H1 (cell line): ENCODE data around the gene ASTN2. TPM values are rescaled to one million over a fixed set of nuclear protein-coding genes. Genes with fewer than 3 reads are reported as not detected.

ENCODE experiments used
- BRCA1 ChIP-seq: IDR thresholded peaks from 2 replicates; pipeline ENCODE4 v1.6.1; 2012; ENCODE audit warnings: low read depth, low read length, improper control_type of control experiment
- CBX5 ChIP-seq: fragments of 300-800, 300-1000 bp; sonication (generic); IDR thresholded peaks from 2 replicates; pipeline ENCODE4 v1.7.1; 2016; ENCODE audit warnings: antibody characterized with exemption, low read length, low read depth
- CHD2 ChIP-seq: IDR thresholded peaks from 2 replicates; pipeline ENCODE4 v1.6.1; 2012; ENCODE audit warnings: low read length, improper control_type of control experiment
- EP300 ChIP-seq, 2 experiments: IDR thresholded peaks; 1 replicate in 1 of 2; 2 replicates in 1 of 2; pipeline ENCODE4 v1.6.1; 2011 to 2012; ENCODE audit warnings: low read depth in 2 of 2, low read length in 2 of 2, mild to moderate bottlenecking in 2 of 2, borderline replicate concordance in 1 of 2, inconsistent platforms in 1 of 2, moderate library complexity in 1 of 2
- NRF1 ChIP-seq: IDR thresholded peaks from 2 replicates; pipeline ENCODE4 v1.6.1; 2011; ENCODE audit warnings: mild to moderate bottlenecking, low read depth, low read length, improper control_type of control experiment
- POLR2A ChIP-seq, 2 experiments: IDR thresholded peaks; 1 replicate in 1 of 2; 2 replicates in 1 of 2; pipeline ENCODE4 v1.6.1; 2011; ENCODE audit warnings: low read depth in 2 of 2, low read length in 2 of 2, mild to moderate bottlenecking in 2 of 2; ENCODE audit errors: control extremely low read depth in 1 of 2
- TCF12 ChIP-seq: IDR thresholded peaks from 2 replicates; pipeline ENCODE4 v1.6.1; 2011; ENCODE audit warnings: low read depth, mild to moderate bottlenecking, low read length
- polyA plus RNA-seq, 7 experiments: library from polyadenylated mRNA; depleted of rRNA in 3 of 7; stranded (reverse) in 5 of 7; unstranded in 2 of 7; fragments of >200 nt in 5 of 7; fragments of 200-250 nt in 2 of 7; gene quantifications; 1 replicate in 5 of 7; 2 replicates in 1 of 7; 4 replicates in 1 of 7; pipeline versions ENCODE4 v1.2.1 to v1.2.3, GENCODE V29; 2011 to 2013; ENCODE audit warnings: missing spikeins in 2 of 7, mixed read lengths in 2 of 7
- total RNA-seq: library from RNA; stranded (reverse); fragmentation: NEBNext Ultra II Directional; extraction: Animal tissue kit (Norgen Biotek cat#: 25700); gene quantifications from 2 replicates; pipeline ENCODE4 v1.2.1, GENCODE V29; 2021

ASTN2 gene
- total and polyA plus RNA-seq, 2 of the 8 experiments (the other 6 are each of a cell fraction or from before 2014, with no cell fraction given), result 8.2 to 13.7 TPM

- TF ChIP-seq TCF12 (no peak), BRCA1 (no peak), EP300 (IDR thresholded peaks at IDR 0.05; ENCODE audit: borderline replicate concordance in 1 of 2, low read depth in 2 of 2, low read length in 2 of 2) (no peak), NRF1 (no peak), CBX5 (no peak), POLR2A (IDR thresholded peaks at IDR 0.05; ENCODE audit: control extremely low read depth in 1 of 2, low read depth in 2 of 2, low read length in 2 of 2) (no peak), CHD2 (no peak)
Observed at GRCh38 chr9:117363006-117363405, 51.9 kb downstream of the ASTN2 start (continued).
